Measurements from ENCODE around the gene CADM2.

The CADM2 gene

DNA sequence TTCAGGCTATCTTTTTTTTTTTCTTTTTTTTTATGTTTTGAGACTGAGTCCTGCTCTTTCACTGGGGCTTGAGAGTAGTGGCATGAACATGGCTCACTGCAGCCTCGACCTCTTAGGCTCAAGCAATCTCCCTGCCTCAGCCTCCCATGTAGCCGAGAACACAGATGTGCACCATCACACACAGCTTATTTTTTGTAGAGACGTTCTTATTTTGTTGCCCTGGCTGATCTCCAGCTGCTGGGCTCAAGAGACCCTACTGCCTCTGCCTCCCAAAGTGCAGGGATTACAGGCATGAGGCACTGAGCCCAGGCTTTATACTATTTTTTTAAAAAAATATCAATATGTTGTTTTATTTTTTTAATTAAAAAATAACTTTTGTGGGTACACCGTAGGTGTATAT lies 467.3 kb downstream of the CADM2 start (continued):
- TF ChIP-seq, protein P1, sequence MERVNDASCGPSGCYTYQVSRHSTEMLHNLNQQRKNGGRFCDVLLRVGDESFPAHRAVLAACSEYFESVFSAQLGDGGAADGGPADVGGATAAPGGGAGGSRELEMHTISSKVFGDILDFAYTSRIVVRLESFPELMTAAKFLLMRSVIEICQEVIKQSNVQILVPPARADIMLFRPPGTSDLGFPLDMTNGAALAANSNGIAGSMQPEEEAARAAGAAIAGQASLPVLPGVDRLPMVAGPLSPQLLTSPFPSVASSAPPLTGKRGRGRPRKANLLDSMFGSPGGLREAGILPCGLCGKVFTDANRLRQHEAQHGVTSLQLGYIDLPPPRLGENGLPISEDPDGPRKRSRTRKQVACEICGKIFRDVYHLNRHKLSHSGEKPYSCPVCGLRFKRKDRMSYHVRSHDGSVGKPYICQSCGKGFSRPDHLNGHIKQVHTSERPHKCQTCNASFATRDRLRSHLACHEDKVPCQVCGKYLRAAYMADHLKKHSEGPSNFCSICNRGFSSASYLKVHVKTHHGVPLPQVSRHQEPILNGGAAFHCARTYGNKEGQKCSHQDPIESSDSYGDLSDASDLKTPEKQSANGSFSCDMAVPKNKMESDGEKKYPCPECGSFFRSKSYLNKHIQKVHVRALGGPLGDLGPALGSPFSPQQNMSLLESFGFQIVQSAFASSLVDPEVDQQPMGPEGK (tag by site-specific recombination; IDR thresholded peaks at IDR 0.05) = no peak
- no peak for TF ChIP-seq ZFP69B (tag by site-specific recombination; IDR thresholded peaks at IDR 0.05)
- no peak for TF ChIP-seq ZNF48 (tag by site-specific recombination; IDR thresholded peaks at IDR 0.05)
- no peak for TF ChIP-seq ZNF626 (tag by site-specific recombination; IDR thresholded peaks at IDR 0.05)

DNA sequence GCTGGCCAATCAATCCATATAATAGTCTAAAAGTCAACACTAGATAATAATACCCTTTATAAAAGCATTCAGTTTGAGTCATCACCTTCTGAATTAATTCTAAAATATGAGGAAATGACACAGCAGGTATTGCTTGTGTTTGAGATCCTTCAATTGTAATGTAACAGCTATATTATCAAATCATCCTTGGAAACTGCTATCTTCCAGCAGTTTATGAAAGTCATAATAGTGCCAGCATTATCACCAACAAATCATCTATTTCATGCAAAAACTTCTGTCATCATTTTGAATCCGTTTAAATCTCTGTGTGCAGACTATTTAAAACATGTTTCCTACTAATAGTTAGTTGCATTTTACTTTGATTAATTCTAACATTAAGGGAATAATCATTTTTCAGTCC lies 468.7 kb downstream of the CADM2 start:
- Histone ChIP-seq H3K4me1 (ENCODE audit: control insufficient read depth, insufficient read depth, low read length) (no peaks in the 10 kb centered on the region), H3K4me3 (ENCODE audit: low read depth, low read length) (no peak overlapping the region), H3K9me3 (ENCODE audit: control insufficient read depth, insufficient read depth, low read depth, low read length) (no peaks in the 10 kb centered on the region), H3K27ac (ENCODE audit: extremely low read depth, low read depth, low read length) (no peak overlapping the region), H3K36me3 (ENCODE audit: control insufficient read depth in 2 of 2, insufficient read depth in 1 of 2, low read length in 2 of 2) (no peaks in the 10 kb centered on the region)
- ChIA-PET POLR2A (no interaction called here), CTCF (interaction anchor here (1.2 kb wide), 1 partner anchor 67 kb away, joined by 4 read pairs; no protein-coding TSS in a partner anchor)
- TF ChIP-seq ZNF701 (tag by site-specific recombination; IDR thresholded peaks at IDR 0.05) (no peak), ZNF624 (tag by site-specific recombination; IDR thresholded peaks at IDR 0.05) (no peak), SETDB1 (IDR thresholded peaks at IDR 0.05; ENCODE audit: insufficient read length, low read length) (no peak), ZNF112 (tag by site-specific recombination; IDR thresholded peaks at IDR 0.05) (no peak), ZNF175 (tag by site-specific recombination; IDR thresholded peaks at IDR 0.05) (no peak), ZNF670 (tag by site-specific recombination; IDR thresholded peaks at IDR 0.05; ENCODE audit: low read depth) (no peak)

DNA sequence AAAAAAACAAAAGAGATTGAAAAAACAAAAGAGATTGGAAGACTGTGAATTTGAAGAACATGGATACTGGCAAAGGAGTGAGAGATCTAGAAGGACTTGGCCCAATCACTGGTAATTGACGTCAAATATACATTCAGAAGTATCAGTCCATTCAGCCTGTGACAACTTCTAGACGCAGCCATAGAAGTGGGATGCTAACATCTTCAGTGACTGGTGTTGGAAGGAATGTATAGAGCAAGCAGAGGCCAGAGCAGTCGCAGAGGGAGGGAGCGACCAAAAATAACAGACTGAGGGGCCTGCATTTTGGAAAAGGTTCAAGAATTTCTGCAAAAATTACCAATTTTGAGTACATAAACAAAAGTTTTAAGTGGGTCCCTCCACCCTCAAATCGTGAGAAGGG lies 473.3 kb downstream of the CADM2 start:
- Histone ChIP-seq H3K4me3 (ENCODE audit: low read depth, low read length) (no peak overlapping the region), H3K27ac (ENCODE audit: extremely low read depth, low read depth, low read length) (no peak overlapping the region), H3K4me1 (ENCODE audit: control insufficient read depth, insufficient read depth, low read length) (no peaks in the 10 kb centered on the region), H3K9me3 (ENCODE audit: control insufficient read depth, insufficient read depth, low read depth, low read length) (no peaks in the 10 kb centered on the region), H3K36me3 (ENCODE audit: control insufficient read depth in 2 of 2, insufficient read depth in 1 of 2, low read length in 2 of 2) (no peaks in the 10 kb centered on the region)
- ChIA-PET POLR2A (no interaction called here), CTCF (no interaction called here)
- no peak for TF ChIP-seq ZNF184 (tag by site-specific recombination; IDR thresholded peaks at IDR 0.05)
- TF ChIP-seq, protein P2, sequence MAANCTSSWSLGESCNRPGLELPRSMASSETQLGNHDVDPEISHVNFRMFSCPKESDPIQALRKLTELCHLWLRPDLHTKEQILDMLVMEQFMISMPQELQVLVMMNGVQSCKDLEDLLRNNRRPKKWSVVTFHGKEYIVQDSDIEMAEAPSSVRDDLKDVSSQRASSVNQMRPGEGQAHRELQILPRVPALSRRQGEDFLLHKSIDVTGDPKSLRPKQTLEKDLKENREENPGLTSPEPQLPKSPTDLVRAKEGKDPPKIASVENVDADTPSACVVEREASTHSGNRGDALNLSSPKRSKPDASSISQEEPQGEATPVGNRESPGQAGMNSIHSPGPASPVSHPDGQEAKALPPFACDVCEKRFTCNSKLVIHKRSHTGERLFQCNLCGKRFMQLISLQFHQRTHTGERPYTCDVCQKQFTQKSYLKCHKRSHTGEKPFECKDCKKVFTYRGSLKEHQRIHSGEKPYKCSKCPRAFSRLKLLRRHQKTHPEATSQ (tag by site-specific recombination; IDR thresholded peaks at IDR 0.05) = no peak
- no peak for TF ChIP-seq ZNF561 (tag by site-specific recombination; IDR thresholded peaks at IDR 0.05; ENCODE audit: borderline replicate concordance)
- no peak for TF ChIP-seq ZNF48 (tag by site-specific recombination; IDR thresholded peaks at IDR 0.05)
- TF ChIP-seq, protein P3, sequence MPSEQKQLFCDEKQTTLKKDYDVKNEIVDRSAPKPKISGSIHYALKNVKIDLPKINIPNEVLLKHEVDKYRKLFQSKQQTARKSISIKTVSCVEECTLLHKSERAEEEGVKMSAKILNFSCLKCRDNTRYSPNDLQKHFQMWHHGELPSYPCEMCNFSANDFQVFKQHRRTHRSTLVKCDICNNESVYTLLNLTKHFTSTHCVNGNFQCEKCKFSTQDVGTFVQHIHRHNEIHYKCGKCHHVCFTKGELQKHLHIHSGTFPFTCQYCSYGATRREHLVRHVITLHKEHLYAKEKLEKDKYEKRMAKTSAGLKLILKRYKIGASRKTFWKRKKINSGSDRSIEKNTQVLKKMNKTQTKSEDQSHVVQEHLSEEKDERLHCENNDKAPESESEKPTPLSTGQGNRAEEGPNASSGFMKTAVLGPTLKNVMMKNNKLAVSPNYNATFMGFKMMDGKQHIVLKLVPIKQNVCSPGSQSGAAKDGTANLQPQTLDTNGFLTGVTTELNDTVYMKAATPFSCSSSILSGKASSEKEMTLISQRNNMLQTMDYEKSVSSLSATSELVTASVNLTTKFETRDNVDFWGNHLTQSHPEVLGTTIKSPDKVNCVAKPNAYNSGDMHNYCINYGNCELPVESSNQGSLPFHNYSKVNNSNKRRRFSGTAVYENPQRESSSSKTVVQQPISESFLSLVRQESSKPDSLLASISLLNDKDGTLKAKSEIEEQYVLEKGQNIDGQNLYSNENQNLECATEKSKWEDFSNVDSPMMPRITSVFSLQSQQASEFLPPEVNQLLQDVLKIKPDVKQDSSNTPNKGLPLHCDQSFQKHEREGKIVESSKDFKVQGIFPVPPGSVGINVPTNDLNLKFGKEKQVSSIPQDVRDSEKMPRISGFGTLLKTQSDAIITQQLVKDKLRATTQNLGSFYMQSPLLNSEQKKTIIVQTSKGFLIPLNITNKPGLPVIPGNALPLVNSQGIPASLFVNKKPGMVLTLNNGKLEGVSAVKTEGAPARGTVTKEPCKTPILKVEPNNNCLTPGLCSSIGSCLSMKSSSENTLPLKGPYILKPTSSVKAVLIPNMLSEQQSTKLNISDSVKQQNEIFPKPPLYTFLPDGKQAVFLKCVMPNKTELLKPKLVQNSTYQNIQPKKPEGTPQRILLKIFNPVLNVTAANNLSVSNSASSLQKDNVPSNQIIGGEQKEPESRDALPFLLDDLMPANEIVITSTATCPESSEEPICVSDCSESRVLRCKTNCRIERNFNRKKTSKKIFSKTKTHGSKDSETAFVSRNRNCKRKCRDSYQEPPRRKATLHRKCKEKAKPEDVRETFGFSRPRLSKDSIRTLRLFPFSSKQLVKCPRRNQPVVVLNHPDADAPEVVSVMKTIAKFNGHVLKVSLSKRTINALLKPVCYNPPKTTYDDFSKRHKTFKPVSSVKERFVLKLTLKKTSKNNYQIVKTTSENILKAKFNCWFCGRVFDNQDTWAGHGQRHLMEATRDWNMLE (tag by site-specific recombination; conservative IDR thresholded peaks at IDR 0.05; ENCODE audit: low read depth) = no peak
- TF ChIP-seq ZNF76 (tag by site-specific recombination; IDR thresholded peaks at IDR 0.05; ENCODE audit: borderline replicate concordance, low read depth) = no peak
- no peak for TF ChIP-seq ZNF248 (tag by site-specific recombination; IDR thresholded peaks at IDR 0.05)
- TF ChIP-seq ZNF600 (tag by site-specific recombination; IDR thresholded peaks at IDR 0.05) = no peak
- TF ChIP-seq ZNF785 (tag by site-specific recombination; IDR thresholded peaks at IDR 0.05) = no peak
- no peak for TF ChIP-seq ZNF394 (tag by site-specific recombination; IDR thresholded peaks at IDR 0.05; ENCODE audit: borderline replicate concordance)
- TF ChIP-seq, protein P4, sequence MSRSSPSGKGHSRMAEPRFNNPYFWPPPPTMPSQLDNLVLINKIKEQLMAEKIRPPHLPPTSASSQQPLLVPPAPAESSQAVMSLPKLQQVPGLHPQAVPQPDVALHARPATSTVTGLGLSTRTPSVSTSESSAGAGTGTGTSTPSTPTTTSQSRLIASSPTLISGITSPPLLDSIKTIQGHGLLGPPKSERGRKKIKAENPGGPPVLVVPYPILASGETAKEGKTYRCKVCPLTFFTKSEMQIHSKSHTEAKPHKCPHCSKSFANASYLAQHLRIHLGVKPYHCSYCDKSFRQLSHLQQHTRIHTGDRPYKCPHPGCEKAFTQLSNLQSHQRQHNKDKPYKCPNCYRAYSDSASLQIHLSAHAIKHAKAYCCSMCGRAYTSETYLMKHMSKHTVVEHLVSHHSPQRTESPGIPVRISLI (tag by site-specific recombination; IDR thresholded peaks at IDR 0.05) = no peak
- TF ChIP-seq ZNF629 (tag by site-specific recombination; IDR thresholded peaks at IDR 0.05) = no peak
- TF ChIP-seq, protein P5, sequence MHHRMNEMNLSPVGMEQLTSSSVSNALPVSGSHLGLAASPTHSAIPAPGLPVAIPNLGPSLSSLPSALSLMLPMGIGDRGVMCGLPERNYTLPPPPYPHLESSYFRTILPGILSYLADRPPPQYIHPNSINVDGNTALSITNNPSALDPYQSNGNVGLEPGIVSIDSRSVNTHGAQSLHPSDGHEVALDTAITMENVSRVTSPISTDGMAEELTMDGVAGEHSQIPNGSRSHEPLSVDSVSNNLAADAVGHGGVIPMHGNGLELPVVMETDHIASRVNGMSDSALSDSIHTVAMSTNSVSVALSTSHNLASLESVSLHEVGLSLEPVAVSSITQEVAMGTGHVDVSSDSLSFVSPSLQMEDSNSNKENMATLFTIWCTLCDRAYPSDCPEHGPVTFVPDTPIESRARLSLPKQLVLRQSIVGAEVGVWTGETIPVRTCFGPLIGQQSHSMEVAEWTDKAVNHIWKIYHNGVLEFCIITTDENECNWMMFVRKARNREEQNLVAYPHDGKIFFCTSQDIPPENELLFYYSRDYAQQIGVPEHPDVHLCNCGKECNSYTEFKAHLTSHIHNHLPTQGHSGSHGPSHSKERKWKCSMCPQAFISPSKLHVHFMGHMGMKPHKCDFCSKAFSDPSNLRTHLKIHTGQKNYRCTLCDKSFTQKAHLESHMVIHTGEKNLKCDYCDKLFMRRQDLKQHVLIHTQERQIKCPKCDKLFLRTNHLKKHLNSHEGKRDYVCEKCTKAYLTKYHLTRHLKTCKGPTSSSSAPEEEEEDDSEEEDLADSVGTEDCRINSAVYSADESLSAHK (tag by site-specific recombination; IDR thresholded peaks at IDR 0.05) = no peak
